Measurements from ENCODE around the gene UPF1.

Gene UPF1

GRCh38 chr19:18789883-18790565 is 41.7 kb upstream of the UPF1 start (continued):
- TF ChIP-seq AEBP2 (tag by site-specific recombination; IDR thresholded peaks at IDR 0.05; ENCODE audit: borderline replicate concordance) (no peak), ZBTB44 (tag by site-specific recombination; IDR thresholded peaks at IDR 0.05) (no peak), ZNF26 (tag by site-specific recombination; IDR thresholded peaks at IDR 0.05) (no peak), ZNF18 (tag by site-specific recombination; IDR thresholded peaks at IDR 0.05) (no peak), ZNF157 (tag by site-specific recombination; IDR thresholded peaks at IDR 0.05) (no peak), SP7 (tag by site-specific recombination; IDR thresholded peaks at IDR 0.05) (no peak), EGR2 (tag by site-specific recombination; IDR thresholded peaks at IDR 0.05; ENCODE audit: low read depth) (no peak), ZNF335 (tag by site-specific recombination; conservative IDR thresholded peaks at IDR 0.05) (no peak), ZNF174 (tag by site-specific recombination; IDR thresholded peaks at IDR 0.05) (no peak), ZNF133 (tag by site-specific recombination; IDR thresholded peaks at IDR 0.05) (no peak), ZNF645 (tag by site-specific recombination; IDR thresholded peaks at IDR 0.05) (no peak), ZNF239 (tag by site-specific recombination; IDR thresholded peaks at IDR 0.05) (no peak), MEIS1 (CRISPR knock-in tag; IDR thresholded peaks at IDR 0.05; ENCODE audit: borderline replicate concordance) (no peak), REPIN1 (tag by site-specific recombination; IDR thresholded peaks at IDR 0.05; ENCODE audit: low read depth) (no peak), PRDM6 (tag by site-specific recombination; IDR thresholded peaks at IDR 0.05) (no peak), ZNF501 (tag by site-specific recombination; IDR thresholded peaks at IDR 0.05) (no peak), ZNF274 (IDR thresholded peaks at IDR 0.05; ENCODE audit: low read length) (no peak), ZNF274 (tag by site-specific recombination; IDR thresholded peaks at IDR 0.05; ENCODE audit: borderline replicate concordance) (no peak), ZNF302 (tag by site-specific recombination; IDR thresholded peaks at IDR 0.05; ENCODE audit: low read depth) (no peak), ZNF132 (tag by site-specific recombination; IDR thresholded peaks at IDR 0.05; ENCODE audit: borderline replicate concordance) (no peak), ZNF596 (tag by site-specific recombination; IDR thresholded peaks at IDR 0.05) (no peak), TSHZ1 (tag by site-specific recombination; IDR thresholded peaks at IDR 0.05; ENCODE audit: borderline replicate concordance) (no peak), ZBTB10 (tag by site-specific recombination; IDR thresholded peaks at IDR 0.05) (peak; percentile 54; the same call in 1 of the 2 replicates), ZNF140 (tag by site-specific recombination; IDR thresholded peaks at IDR 0.05) (no peak)

All from HEK293 (cell line).